SJSA1 (cell line): ENCODE data around the gene ANKRD44. TPM values are rescaled to one million over a fixed set of nuclear protein-coding genes. Genes with fewer than 3 reads are reported as not detected.

Experiments used
- DNase-seq, 2 experiments: peaks; one replicate each; pipeline ENCODE4 v3.0.0-alpha.2; 2015 to 2020; ENCODE audit warnings: low spot score in 2 of 2, low read depth in 1 of 2
- H3K27ac ChIP-seq: fragments of 250-450 bp; sonication (Bioruptor Pico); 2 replicates; pipeline ENCODE4 v1.5.1; 2020; ENCODE audit warnings: mild to moderate bottlenecking, moderate library complexity
- H3K27me3 ChIP-seq: fragments of 250-450 bp; sonication (Bioruptor Pico); replicated peaks from 2 replicates; pipeline ENCODE4 v1.5.1; 2020; ENCODE audit warnings: mild to moderate bottlenecking, moderate library complexity
- H3K36me3 ChIP-seq: fragments of 250-450 bp; sonication (Bioruptor Pico); 2 replicates; pipeline ENCODE4 v1.5.1; 2020; ENCODE audit warnings: mild to moderate bottlenecking
- H3K4me1 ChIP-seq: fragments of 250-450 bp; sonication (Bioruptor Pico); replicated peaks from 2 replicates; pipeline ENCODE4 v1.6.1; 2021; ENCODE audit warnings: mild to moderate bottlenecking
- H3K4me3 ChIP-seq: fragments of 250-450 bp; sonication (Bioruptor Pico); 2 replicates; pipeline ENCODE4 v1.5.1; 2020; ENCODE audit warnings: mild to moderate bottlenecking
- H3K9me3 ChIP-seq: fragments of 250-450 bp; sonication (Bioruptor Pico); replicated peaks from 2 replicates; pipeline ENCODE4 v1.5.1; 2020; ENCODE audit warnings: mild to moderate bottlenecking
- total RNA-seq: library from RNA; depleted of rRNA; stranded (reverse); fragments of >200 nt; shearing (Covaris generic); gene quantifications from 2 replicates; pipeline ENCODE4 v1.2.3, GENCODE V29; 2014

The ANKRD44 gene
- total RNA-seq, 1 experiment from 2014 or later = 15.5 TPM

GRCh38 chr2:197184959-197185586 lies 125.5 kb downstream of the ANKRD44 start:
- Histone ChIP-seq H3K27ac (no peak overlapping the region), H3K4me1 (no peaks in the 10 kb centered on the region), H3K4me3 (no peak overlapping the region), H3K27me3 (no peaks in the 10 kb centered on the region), H3K9me3 (no peaks in the 10 kb centered on the region), H3K36me3 (no peaks in the 10 kb centered on the region)
- no peak for DNase-seq

GRCh38 chr2:197183355-197183754 lies 127.2 kb downstream of the ANKRD44 start:
- no peaks in the 10 kb centered on the region for H3K27me3 ChIP-seq
- no peak for DNase-seq
- H3K4me1 ChIP-seq = no peaks in the 10 kb centered on the region
- H3K4me3 ChIP-seq = no peak overlapping the region
- no peaks in the 10 kb centered on the region for H3K9me3 ChIP-seq
- H3K36me3 ChIP-seq = no peaks in the 10 kb centered on the region
- H3K27ac ChIP-seq = no peak overlapping the region

- Histone ChIP-seq H3K27ac (no peak overlapping the region), H3K4me3 (no peak overlapping the region), H3K9me3 (no peaks in the 10 kb centered on the region), H3K27me3 (no peaks in the 10 kb centered on the region), H3K36me3 (no peaks in the 10 kb centered on the region), H3K4me1 (no peaks in the 10 kb centered on the region)
- DNase-seq = no peak
These were observed 127.9 kb downstream of the ANKRD44 start for GRCh38 chr2:197182668-197183067.

DNA sequence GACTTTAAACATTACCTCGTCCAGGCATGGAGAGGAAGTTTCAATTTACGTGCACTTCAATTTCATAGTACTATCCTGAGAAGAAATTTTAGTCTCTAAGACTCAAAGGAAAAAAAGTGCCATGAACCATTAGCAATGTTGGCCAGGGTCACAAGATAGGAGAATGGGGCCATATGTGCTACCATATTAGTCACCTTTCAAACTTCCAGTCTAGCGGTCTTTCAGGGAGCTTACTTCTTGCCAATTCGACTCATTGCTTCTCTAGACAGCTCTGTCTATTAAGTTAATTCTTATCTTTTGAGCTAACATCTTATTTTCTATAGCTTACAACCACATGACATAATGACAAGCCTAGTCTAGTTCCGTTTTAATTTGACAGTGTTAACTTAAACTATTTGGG lies 129.1 kb downstream of the ANKRD44 start:
- Histone ChIP-seq H3K27me3 (no peaks in the 10 kb centered on the region), H3K9me3 (no peaks in the 10 kb centered on the region), H3K4me3 (no peak overlapping the region), H3K27ac (no peak overlapping the region), H3K4me1 (no peaks in the 10 kb centered on the region), H3K36me3 (no peaks in the 10 kb centered on the region)
- DNase-seq = no peak

DNA sequence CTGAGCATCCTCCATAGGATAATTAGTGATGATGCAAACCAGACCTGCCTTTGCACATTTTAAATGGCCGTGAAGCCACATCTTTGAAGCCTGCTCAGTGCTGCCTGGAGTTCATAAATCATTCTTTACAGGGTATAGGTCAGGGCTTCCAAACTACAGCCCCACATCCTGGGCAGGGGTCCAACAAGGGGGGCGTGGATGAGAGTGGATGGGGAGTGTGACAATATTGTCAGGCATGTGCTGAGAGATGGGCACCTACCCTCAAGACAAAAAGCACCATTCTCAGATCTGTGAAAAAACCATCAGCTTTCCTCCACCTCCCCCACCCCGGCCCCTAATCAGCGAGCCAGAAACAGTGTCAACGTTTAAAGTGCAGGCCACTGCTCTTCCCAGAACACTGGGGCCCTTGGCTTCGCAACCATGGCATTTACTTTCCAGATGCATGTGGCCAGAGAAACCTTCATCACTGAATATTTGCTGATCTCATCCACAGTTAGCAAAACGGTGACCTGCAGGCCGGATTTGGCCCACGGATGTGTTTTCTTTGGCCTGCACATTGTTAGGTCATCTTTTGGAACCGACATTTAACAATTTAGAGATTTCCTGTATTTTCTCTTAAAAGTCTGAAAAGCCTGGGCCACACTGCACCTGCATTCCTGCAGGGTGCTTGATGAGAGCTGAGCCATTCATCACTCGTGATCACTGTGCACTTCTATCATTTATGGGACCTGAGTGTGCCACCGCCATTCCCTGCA lies 130.7 kb downstream of the ANKRD44 start:
- H3K27ac ChIP-seq = no peak overlapping the region

DNA sequence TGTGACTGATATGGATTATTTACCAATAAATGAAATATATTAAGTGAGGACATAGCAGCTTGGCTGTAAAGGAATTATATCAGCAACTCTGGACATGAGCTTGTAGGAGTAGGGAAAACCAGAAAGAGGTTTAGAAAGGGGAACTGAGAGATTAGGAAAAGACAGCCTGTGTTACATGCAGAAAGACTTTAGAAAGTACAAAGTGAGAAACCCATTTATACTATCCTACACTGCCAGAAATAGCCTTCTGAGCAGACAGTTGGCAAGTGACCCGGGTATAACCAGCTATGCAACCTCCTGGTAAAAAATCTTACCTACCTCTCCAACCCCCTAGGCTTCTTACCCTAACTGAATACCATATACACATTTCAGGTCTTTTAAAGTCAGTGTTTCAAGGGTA lies 134.1 kb downstream of the ANKRD44 start:
- Histone ChIP-seq H3K4me1 (0 out of 2 replicates have a peak, but pooled peaks cover 3% of the 10 kb centered on the region), H3K9me3 (no peaks in the 10 kb centered on the region), H3K27me3 (no peaks in the 10 kb centered on the region)

More for the DNA sequence above, 130.7 kb downstream of the ANKRD44 start:
- DNase-seq = no peak
- no peaks in the 10 kb centered on the region for H3K36me3 ChIP-seq
- H3K4me3 ChIP-seq = no peak overlapping the region
- no peaks in the 10 kb centered on the region for H3K9me3 ChIP-seq
- H3K4me1 ChIP-seq = no peaks in the 10 kb centered on the region
- H3K27me3 ChIP-seq = no peaks in the 10 kb centered on the region

DNA sequence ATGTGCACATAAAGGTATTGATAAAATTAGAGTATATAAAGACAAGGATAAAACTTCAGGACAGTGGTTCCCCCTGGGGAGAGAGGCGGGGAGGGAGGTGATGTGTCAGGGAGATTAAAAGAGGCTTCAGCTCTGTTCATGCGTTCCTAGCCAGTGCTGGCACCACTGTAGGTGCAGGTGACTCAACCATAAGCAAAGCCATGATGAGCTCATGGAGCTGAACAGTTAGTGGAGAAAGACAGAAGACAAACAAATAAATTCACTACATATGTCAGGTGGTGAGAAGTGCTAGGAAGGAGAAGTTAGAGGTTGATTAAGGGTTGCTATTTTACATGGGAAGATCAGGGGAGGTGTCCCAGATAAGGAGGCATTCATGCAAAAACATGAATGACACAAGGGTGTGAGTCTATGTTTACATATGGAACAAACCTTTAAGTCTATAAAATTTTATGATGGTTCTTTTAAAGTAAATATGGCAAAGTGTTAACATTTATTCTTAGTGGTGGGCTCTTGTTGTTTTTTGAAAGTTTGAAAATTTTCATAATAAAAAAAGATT lies 136.0 kb downstream of the ANKRD44 start:
- no peak overlapping the region for H3K4me3 ChIP-seq
- no peak overlapping the region for H3K27ac ChIP-seq
- no peaks in the 10 kb centered on the region for H3K36me3 ChIP-seq
- H3K9me3 ChIP-seq = no peaks in the 10 kb centered on the region
- no peaks in the 10 kb centered on the region for H3K27me3 ChIP-seq
- peak in 1 of 2 experiments; percentile 6 for DNase-seq
- 0 out of 2 replicates have a peak, but pooled peaks cover 3% of the 10 kb centered on the region for H3K4me1 ChIP-seq

More for the DNA sequence above, 134.1 kb downstream of the ANKRD44 start:
- Histone ChIP-seq H3K4me3 (no peak overlapping the region), H3K36me3 (no peaks in the 10 kb centered on the region), H3K27ac (no peak overlapping the region)
- no peak for DNase-seq

DNA sequence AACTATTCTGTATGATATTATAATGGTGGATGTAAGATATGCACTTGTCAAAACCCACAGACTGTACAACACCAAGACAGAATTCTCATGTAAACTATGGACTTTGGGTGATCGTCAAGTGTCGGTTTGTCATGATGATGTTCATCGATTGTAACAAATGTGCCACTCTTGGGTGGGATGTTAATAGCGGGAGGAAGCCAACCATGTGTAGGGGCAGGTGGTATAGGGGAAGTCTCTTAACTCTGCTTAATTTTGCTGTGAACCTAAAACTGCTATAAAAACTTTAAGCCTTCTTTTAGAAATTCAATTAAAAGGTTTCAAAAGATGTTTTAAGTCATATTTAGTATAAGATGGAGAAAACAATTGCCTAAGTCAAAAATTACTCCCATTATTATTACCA lies 139.0 kb downstream of the ANKRD44 start:
- Histone ChIP-seq H3K27me3 (no peaks in the 10 kb centered on the region), H3K4me1 (0 out of 2 replicates have a peak, but pooled peaks cover 3% of the 10 kb centered on the region), H3K4me3 (no peak overlapping the region), H3K27ac (no peak overlapping the region), H3K36me3 (no peaks in the 10 kb centered on the region), H3K9me3 (no peaks in the 10 kb centered on the region)
- DNase-seq = no peak

- H3K27ac ChIP-seq = no peak overlapping the region
- 0 out of 2 replicates have a peak, but pooled peaks cover 3% of the 10 kb centered on the region for H3K4me1 ChIP-seq
- no peak for DNase-seq
- H3K27me3 ChIP-seq = no peaks in the 10 kb centered on the region
- no peaks in the 10 kb centered on the region for H3K36me3 ChIP-seq
- no peaks in the 10 kb centered on the region for H3K9me3 ChIP-seq
- no peak overlapping the region for H3K4me3 ChIP-seq
These were observed 140.4 kb downstream of the ANKRD44 start for GRCh38 chr2:197170208-197170607.

DNA sequence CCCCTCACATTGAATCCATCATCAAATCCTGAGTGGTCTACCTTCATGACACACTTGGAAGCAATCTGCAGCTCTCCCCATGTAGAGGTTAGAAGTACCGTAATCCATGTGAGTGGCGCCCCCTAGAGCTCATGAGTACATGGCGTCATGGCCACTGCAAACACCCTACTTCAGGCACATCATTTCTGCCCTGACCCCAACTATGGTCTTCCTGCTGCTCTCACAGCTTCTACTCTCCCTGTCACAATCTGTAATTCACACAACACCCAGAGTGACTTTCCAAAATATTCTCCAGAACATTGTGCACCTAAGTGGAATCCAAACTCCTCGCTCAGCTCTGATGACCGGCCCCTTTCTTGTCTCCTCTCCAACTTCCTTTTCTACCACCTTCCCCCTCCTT lies 141.9 kb downstream of the ANKRD44 start:
- no peaks in the 10 kb centered on the region for H3K36me3 ChIP-seq
- peak; percentile 51 to 77 for DNase-seq
- H3K9me3 ChIP-seq = no peaks in the 10 kb centered on the region
- H3K27me3 ChIP-seq = no peaks in the 10 kb centered on the region
- H3K27ac ChIP-seq = no peak overlapping the region
- no peaks in the 10 kb centered on the region for H3K4me1 ChIP-seq
- H3K4me3 ChIP-seq = no peak overlapping the region

DNA sequence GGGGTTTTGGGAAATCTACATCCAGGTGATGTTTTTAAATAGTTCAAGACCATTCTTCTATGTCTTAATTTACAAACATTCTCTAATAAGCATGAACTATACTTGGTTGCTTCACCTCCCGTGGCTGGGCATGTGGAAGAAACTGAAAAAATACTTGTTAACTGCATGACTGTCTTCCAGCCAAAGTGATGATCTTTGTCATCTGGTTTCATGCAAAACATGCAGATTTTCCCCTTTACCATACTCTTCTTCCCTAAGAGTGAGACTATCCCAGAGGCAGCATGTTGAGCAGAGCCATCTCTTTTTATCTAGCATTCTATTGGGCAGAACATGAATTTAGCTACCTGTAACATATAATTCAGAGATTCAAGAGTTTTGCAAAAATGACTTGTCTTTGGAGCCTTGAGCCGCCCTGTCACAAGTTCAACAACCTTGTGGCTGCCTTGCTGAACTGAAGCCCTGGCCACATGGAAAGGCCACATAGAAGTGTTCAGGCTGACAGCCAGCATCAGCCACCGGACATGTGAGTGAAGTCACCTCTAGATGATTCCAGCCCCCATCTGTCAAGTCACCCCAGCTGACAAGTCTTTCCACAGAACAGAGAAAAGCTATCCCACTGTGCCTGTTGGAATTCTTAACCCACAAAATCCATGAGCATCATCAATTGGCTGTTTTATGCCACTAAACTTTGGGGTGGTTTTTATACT lies 142.8 kb downstream of the ANKRD44 start:
- Histone ChIP-seq H3K9me3 (no peaks in the 10 kb centered on the region), H3K4me1 (no peaks in the 10 kb centered on the region), H3K27me3 (no peaks in the 10 kb centered on the region), H3K36me3 (no peaks in the 10 kb centered on the region), H3K27ac (no peak overlapping the region), H3K4me3 (no peak overlapping the region)
- no peak for DNase-seq

- Histone ChIP-seq H3K9me3 (no peaks in the 10 kb centered on the region), H3K4me1 (peaks cover 7% of the 10 kb centered on the region), H3K27ac (no peak overlapping the region), H3K36me3 (no peaks in the 10 kb centered on the region), H3K4me3 (no peak overlapping the region), H3K27me3 (no peaks in the 10 kb centered on the region)
- no peak for DNase-seq
These were observed 145.6 kb downstream of the ANKRD44 start for GRCh38 chr2:197165020-197165419.

DNA sequence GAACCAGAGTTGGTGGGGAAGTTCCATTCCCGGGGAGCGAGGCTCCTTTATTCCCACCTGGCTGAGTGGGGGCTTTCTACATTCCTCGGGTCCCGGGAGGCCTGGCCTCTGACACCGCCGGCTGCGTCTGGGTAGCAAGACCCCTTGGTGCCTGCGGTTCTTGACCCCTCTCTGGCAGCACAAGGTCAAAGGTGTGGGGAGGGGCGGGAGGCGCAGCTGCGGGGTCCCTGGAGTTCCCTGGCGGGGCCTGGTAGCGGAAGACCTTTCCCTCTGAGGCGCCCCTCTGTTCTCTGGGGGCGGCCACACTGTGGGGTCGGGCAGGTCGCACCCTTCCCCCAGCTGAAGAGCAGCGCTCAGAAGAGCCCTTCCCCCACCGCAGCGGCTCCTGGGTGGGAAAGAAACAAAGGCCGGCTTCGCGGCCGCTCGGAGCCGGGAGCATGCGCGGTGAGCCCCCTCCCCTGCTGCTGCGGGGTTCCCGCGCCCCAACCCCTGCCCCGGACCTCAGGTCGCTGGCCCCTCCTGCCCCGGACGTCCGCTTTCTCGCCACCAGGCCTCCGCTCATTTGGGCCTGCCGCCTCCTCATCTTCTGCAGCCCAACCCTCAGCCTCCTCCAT lies 146.3 kb downstream of the ANKRD44 start:
- Histone ChIP-seq H3K36me3 (no peaks in the 10 kb centered on the region), H3K27ac (no peak overlapping the region), H3K4me3 (no peak overlapping the region)

More for the DNA sequence above, 146.3 kb downstream of the ANKRD44 start:
- no peaks in the 10 kb centered on the region for H3K27me3 ChIP-seq
- H3K4me1 ChIP-seq = peaks cover 15% of the 10 kb centered on the region
- H3K9me3 ChIP-seq = no peaks in the 10 kb centered on the region
- no peak for DNase-seq
